Measurements from ENCODE around the gene IGF2R.
"Not testable (repeated sequence)": the region's sequence is repeated elsewhere in the genome, so short reads cannot be mapped to it uniquely, and the experiment has no call there.

The IGF2R gene

GRCh38 chr6:159997498-159998101, 28.7 kb downstream of the IGF2R start:
- DNase-seq: no peak

GRCh38 chr6:159998538-159998937, 29.7 kb downstream of the IGF2R start:
- DNase-seq: no peak

GRCh38 chr6:159999240-159999671, 30.4 kb downstream of the IGF2R start:
- no peak for DNase-seq

GRCh38 chr6:160000280-160000704, 31.4 kb downstream of the IGF2R start:
- DNase-seq: no peak

- not testable (repeated sequence) for DNase-seq
These were observed 32.1 kb downstream of the IGF2R start for GRCh38 chr6:160000893-160001427.

GRCh38 chr6:160002882-160003281, 34.0 kb downstream of the IGF2R start:
- DNase-seq: no peak

GRCh38 chr6:160004018-160004417, 35.1 kb downstream of the IGF2R start:
- DNase-seq: no peak

- no peak for DNase-seq
These were observed 35.7 kb downstream of the IGF2R start for GRCh38 chr6:160004419-160005175.

GRCh38 chr6:160005211-160005610, 36.3 kb downstream of the IGF2R start:
- DNase-seq: no peak

- peak; percentile 54 for DNase-seq
These were observed 37.1 kb downstream of the IGF2R start for GRCh38 chr6:160005861-160006540.

- no peak for DNase-seq
These were observed 38.3 kb downstream of the IGF2R start for GRCh38 chr6:160007145-160007544.

GRCh38 chr6:160007611-160008010, 38.7 kb downstream of the IGF2R start:
- no peak for DNase-seq

- peak; percentile 45 for DNase-seq
These were observed 41.2 kb downstream of the IGF2R start for GRCh38 chr6:160010067-160010466.

- DNase-seq: no peak
These were observed 45.3 kb downstream of the IGF2R start for GRCh38 chr6:160013987-160014868.

- no peak for DNase-seq
These were observed 45.9 kb downstream of the IGF2R start for GRCh38 chr6:160014869-160015182.

- DNase-seq: no peak
These were observed 47.1 kb downstream of the IGF2R start for GRCh38 chr6:160015778-160016684.

GRCh38 chr6:160022101-160022500, 53.2 kb downstream of the IGF2R start:
- no peak for DNase-seq

GRCh38 chr6:160022793-160023192, 53.9 kb downstream of the IGF2R start:
- no peak for DNase-seq

- DNase-seq: no peak
These were observed 55.3 kb downstream of the IGF2R start for GRCh38 chr6:160024152-160024551.

GRCh38 chr6:160027076-160027475, 58.2 kb downstream of the IGF2R start:
- DNase-seq: no peak

- peak; percentile 43 for DNase-seq
These were observed 59.0 kb downstream of the IGF2R start for GRCh38 chr6:160027931-160028330.
